NCI-H510A (cell line): ENCODE results near the gene TNFSF4.
"Not testable (repeated sequence)": the region's sequence is repeated elsewhere in the genome, so short reads cannot be mapped to it uniquely, and the experiment has no call there.

Experiments
- DNase-seq: peaks from one replicate; lab custom pipeline; 2025; lab: John Stamatoyannopoulos, UW

TNFSF4 gene

DNA sequence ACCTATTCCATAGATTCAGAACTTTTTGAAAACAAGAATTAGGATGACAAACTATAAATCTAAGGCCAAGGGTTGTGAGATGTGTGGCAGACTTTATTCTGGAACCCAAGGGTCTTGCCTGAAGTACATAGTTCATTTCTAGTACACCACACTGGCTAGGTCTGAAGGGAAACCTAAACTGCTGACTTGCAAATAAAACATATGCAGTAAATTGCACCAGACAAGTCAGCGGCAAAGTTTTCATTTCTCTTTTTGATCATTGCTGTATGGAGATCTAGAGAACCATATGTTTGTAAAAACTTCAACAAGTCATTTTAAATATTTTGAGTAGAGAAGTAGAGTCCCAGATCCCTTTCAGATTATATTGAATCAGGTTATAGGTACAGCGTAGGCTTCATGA lies 43.9 kb downstream of the TNFSF4 start:
- DNase-seq = no peak

DNA sequence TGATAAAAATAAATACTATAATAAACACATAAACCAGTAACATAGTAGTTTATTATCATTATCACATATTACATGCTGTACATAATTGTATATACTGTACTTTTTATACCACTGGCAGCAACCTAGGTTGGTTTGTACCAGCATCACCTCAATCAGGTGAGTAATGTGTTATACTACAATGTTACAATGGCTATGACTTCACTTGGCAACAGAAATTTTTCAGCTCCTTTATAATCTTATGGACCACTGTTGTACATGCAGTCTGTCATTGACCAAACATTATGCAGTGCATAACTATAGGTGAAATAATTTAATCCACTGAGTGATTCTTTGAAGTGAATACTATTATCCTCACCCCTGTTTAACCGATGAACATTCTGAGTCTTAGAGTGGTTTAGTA lies 44.5 kb downstream of the TNFSF4 start:
- DNase-seq = no peak

DNA sequence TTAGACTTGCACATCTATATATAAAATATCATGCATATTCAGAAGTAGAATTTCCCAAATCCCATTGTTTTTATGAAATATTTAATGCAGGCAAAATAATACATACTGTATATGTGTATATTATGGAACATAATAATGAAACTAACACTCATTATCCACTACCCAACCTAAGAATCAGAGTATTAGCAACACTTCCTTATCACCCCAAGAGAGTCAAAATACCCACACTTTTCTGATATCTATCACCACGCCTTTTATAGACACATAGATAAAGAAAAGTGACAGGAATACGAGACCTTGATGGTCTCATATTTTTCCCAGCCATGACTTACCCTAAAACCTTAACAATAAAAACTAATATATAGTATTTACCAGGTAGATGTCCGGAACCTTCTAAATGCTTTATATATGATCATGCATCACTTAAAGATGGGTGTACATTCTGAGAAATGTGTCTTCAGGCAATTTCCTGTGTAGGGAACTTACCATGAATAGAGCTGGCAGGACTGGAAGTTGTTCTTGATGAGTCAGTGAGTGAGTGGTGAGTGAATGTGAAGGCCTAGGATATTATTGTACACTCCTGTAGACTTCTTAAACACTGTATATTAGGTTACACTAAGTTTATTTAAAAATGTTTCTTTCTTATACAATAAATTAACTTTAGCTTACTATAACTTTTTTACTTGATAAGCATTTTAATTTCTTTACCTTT lies 45.5 kb downstream of the TNFSF4 start:
- no peak for DNase-seq

DNA sequence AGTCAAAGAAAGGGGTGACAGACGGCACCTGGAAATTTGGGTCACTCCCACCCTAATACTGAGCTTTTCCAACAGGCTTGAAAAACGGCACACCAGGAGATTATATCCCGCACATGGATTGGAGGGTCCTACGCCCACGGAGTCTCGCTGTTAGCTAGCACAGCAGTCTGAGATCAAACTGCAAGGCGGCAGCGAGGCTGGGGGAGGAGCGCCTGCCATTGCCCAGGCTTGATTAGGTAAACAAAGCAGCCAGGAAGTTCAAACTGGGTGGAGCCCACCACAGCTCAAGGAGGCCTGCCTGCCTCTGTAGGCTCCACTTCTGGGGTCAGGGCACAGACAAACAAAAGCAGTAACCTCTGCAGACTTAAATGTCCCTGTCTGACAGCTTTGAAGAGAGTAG lies 53.2 kb downstream of the TNFSF4 start:
- not testable (repeated sequence) for DNase-seq

DNA sequence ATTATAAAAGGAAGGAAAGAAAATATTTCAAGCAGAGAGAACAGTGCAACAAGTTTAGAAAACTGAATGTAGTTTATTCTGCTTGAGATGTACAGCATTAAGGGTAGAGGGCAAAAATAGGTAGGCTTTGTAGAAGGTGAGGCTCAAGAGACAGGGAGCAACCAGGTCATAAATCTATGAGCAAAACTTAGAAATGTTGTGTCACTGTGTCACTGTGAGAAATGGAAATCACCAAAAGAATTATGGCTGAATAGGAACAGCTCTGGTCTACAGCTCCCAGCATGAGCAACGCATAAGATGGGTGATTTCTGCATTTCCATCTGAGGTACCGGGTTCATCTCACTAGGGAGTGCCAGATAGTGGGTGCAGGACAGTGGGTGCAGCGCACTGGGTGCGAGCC lies 53.6 kb downstream of the TNFSF4 start:
- no peak for DNase-seq

DNA sequence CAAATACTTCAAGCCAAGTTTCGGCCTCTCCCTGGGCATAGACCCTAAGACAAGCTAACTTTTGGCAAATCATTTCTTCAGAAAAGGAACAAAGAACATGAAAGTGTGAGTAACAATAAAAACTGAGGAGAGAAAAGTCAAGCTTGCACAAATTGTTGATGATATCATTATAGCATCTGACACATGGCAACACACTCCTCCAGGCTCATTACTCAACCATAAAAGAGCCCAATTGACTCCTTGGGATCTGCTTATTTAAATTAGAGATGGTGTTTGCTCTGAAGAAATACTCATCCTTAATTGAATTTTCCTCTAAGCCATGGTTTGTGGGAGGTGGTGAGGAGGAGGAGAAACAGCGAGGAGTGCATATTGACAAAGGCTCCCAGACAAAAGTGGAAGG lies 54.5 kb downstream of the TNFSF4 start:
- DNase-seq = no peak

DNA sequence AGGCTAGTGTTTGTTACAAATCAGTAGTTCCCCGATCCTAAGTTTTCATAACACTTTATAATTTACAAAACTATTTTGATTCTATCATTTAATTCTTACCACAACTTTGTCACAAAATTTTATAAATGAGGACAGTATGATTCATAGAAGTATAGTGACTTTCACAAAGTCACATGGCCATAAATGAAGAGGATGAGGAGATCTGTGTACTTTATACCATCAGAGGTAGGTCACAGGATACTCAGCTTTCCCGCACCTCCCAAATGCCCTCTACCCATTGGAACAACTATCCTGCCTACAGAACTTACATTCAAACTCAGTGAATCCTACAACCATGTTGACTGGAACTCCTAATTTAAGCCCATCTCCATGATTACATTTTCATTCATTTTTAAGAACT lies 56.3 kb downstream of the TNFSF4 start:
- no peak for DNase-seq

DNA sequence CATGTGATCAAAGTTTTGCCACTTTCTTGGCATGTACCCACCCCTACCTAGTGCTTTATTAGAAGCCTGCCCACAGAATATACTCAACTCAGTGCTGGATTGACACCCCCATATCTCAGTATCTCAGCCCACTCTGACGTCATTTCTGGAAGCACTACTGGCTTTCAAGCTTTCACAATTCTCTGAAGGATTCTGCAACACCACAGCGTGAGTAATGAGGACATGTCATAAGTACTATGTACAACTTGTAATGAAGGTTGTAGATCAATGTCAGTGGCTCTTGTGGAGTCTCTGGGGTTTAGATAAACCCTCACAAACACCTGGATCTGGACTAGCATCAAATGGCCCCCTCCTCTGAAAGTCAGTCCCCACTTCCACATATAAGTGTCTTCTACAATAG lies 57.2 kb downstream of the TNFSF4 start:
- no peak for DNase-seq

DNA sequence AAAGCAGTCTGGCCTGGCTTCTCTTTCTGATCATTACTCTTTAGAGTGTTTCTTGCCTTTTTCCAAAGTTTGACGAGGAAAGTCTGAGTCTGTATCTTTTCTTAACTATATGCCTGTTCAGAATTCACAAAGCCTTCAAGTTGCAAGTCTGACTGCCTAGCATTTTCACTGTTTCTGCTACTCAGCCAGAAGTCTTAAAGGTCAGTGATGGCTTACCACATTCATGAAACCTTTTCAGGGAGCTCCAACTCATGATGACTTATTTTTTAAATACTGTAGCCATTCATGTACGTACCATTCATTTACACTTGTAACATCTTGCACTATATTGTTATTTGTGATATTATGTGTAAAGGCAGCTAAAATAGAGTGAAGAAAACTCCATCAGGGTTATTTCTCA lies 58.2 kb downstream of the TNFSF4 start:
- no peak for DNase-seq

DNA sequence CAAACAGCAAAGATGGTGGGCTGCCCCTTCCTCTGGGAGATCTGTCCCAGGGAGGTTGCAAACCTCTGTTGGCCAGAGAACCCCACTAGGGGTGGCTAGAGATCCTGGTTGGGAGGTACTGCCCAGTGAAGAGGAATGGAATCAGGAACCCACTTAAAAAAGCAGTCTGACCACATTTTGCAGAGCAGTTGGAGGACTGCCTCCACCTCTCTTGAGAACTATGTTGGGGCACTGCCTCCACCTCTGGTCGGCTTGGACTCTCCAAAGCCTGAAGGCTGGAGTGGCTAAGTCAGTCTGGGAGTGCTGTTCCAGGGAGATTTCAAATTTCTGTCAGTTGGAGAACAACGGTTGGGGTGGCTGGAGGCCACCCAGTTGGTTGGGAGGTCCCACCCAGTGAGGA lies 58.6 kb downstream of the TNFSF4 start:
- no peak for DNase-seq

DNA sequence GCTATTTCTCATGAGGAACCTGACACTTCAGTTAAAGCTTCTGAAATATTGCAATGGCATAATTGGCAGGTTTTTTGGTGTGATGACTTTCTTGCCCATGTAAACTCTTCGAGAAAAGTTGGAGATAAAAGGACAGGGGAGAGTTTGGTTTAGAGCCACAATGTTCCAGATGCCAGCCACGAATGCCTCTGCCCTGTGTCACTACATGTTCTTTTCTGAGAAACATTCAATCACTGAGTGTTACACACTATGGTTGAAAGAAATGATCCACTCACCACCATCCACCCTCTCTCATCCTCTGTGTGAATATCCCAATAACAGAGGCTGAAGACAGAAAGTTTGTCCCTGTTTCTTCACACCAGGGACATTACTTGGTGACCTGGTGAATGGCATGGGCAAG lies 66.4 kb downstream of the TNFSF4 start:
- DNase-seq = no peak

DNA sequence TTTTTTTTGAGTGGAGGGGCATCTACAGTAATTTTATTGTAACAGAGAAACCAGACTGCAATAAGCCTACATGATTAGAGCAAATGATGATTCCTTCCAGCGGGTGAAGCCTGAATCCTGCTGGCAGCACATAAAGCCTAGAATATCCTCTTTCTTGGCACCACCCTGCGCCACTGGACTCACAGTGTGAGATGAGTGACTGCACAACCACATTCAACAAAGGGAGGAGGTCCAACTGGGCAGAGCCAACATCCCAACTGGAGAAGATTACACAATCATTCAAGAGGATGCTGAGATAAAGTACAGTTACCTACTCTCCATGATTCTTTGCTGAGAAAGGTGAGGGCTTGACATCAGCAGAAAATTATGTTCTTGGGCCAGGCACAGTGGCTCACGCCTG lies 67.4 kb downstream of the TNFSF4 start:
- DNase-seq = no peak

DNA sequence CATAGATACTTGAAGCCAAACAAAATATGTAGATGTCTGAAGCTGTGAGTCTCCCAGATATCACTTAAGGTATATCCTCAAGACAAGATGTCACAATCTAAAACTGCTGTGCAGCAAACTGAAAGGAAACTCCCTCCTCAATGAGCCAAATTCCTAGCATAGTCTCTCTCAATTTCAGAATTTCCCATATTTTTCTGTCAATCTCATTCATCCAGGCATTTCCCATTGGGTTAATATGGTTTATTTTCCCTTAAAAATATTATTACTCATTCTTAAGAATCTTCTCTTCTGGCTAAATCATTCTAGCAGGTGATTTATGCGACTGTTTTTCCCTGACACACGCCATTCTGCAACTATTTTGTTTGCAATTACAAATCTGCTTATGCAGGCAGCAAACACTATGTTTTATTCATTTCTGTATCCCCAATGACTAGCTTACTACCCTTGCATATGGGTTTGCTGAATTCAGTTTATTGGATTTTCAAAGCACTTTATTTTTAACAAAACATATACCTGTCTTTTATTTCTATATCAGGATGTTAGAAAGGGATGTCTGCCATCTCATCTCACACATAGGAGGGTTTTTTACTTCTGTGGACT lies 69.9 kb downstream of the TNFSF4 start:
- DNase-seq = no peak

DNA sequence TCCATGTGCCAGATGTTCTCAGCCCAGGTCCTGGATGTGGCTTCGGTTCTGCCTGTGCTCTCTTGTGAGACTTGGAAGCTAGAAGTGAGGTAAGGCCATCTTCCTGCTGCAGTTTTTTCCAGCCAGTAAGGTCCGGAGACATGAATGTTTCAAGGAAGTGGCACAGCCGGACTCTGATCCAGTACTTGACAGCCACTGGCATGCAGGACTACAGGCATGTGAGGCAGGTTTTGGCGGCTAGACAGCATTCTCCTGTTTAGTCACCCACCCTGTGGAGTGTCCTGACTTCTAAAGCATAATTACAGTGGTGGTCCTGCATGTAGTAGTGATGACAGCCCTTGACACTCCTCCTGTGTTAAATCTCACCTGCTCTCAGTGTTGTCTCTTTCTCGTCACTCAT lies 72.3 kb downstream of the TNFSF4 start:
- no peak for DNase-seq

DNA sequence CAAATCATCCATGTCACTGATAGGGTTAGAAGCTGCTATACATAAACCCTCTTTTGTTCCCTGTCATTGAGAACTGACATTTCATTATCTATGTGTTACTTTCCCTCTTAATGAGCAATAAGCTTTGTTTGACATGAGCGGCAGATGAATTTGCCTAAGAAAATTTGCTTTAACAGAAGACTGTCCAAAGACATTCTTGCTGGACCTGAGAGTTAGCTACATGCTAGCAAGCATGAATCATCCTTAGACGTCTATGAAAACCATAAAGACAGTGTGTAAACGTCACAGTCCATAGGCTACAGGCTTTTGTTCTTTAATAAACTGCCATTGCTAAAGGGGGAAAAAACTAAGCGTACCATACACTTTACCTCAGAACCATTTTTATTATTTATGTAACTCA lies 73.1 kb downstream of the TNFSF4 start:
- no peak for DNase-seq
